ENCODE measurements around the gene FNIP2. TPM values are rescaled to one million over a fixed set of nuclear protein-coding genes. Genes with fewer than 3 reads are reported as not detected.

Gene FNIP2
- total and polyA plus RNA-seq, 10 of the 15 experiments (the other 5 are each of a cell fraction or from before 2014, with no cell fraction given) = 0.03 to 0.38 (median 0.15) TPM

GRCh38 chr4:158801677-158802076, 32.9 kb downstream of the FNIP2 start:
- no peak overlapping the region for H3K4me2 ChIP-seq (ENCODE audit: control insufficient read depth, insufficient read depth)
- POLR2A ChIA-PET = no interaction called here
- RAD21 ChIA-PET (ENCODE audit: unreplicated experiment) = interaction anchor here (1.0 to 3.1 kb wide), 2 partner anchors 9 to 13 kb away, joined by 3 to 10 read pairs; no protein-coding TSS in a partner anchor
- 51% methylated on average over 3 of the region's 3 CpGs for WGBS (ENCODE audit: insufficient coverage, insufficient replicate concordance, low lambda C conversion rate, missing lambda C conversion rate)
- no peak for FAIRE-seq
- no peak overlapping the region for H3K9ac ChIP-seq (ENCODE audit: control insufficient read depth, insufficient read depth, low read length)
- no peak for ATAC-seq
- SMC1A ChIA-PET (ENCODE audit: uncharacterized antibody, unreplicated experiment) = interaction anchor here (1.3 to 16.0 kb wide), 5 partner anchors 8 to 44 kb away, joined by 4 to 291 read pairs (median 18); no protein-coding TSS in a partner anchor
- TF ChIP-seq NFXL1 (IDR thresholded peaks at IDR 0.05; ENCODE audit: borderline replicate concordance) (no peak), MLLT1 (IDR thresholded peaks at IDR 0.05) (no peak), ASH2L (IDR thresholded peaks at IDR 0.05; ENCODE audit: borderline replicate concordance, low read depth) (no peak), MEF2B (IDR thresholded peaks at IDR 0.05; ENCODE audit: partially characterized antibody, poor library complexity, severe bottlenecking) (no peak), SREBF1 (IDR thresholded peaks at IDR 0.05; ENCODE audit: low read length) (no peak), RUNX3 (IDR thresholded peaks at IDR 0.05; ENCODE audit: low read length) (no peak), IRF5 (IDR thresholded peaks at IDR 0.05; ENCODE audit: borderline replicate concordance) (no peak), CHD1 (IDR thresholded peaks at IDR 0.05; ENCODE audit: low read depth, low read length) (no peak), REST (IDR thresholded peaks at IDR 0.05; ENCODE audit: low read depth, low read length) (no peak), ZBED1 (IDR thresholded peaks at IDR 0.05; ENCODE audit: borderline replicate concordance) (no peak), PKNOX1 (IDR thresholded peaks at IDR 0.05) (no peak)
- no peaks in the 10 kb centered on the region for H3K4me1 ChIP-seq (ENCODE audit: control insufficient read depth, insufficient read depth, low read length)
- in situ Hi-C loops (cut with MboI) = no loop called here
- H3K27ac ChIP-seq (ENCODE audit: control insufficient read depth, insufficient read depth) = no peak overlapping the region
- intact Hi-C loops (cut with micrococcal nuclease; ENCODE audit: unreplicated experiment) = no loop called here
- DNase-seq (ENCODE audit: low read depth, low spot score) = no peak
- no peaks in the 10 kb centered on the region for H3K27me3 ChIP-seq (replicated peaks in 1 of 2; ENCODE audit: control insufficient read depth in 2 of 2, insufficient read depth in 2 of 2, low read length in 1 of 2)
- H4K20me1 ChIP-seq (ENCODE audit: control insufficient read depth, insufficient read depth) = no peaks in the 10 kb centered on the region
- no peaks in the 10 kb centered on the region for H3K36me3 ChIP-seq (ENCODE audit: control insufficient read depth in 2 of 2, insufficient read depth in 2 of 2, low read length in 1 of 2)
- CTCF ChIA-PET = interaction anchor here (1.0 to 1.6 kb wide), 2 partner anchors 20 to 306 kb away, joined by 3 to 4 read pairs; no protein-coding TSS in a partner anchor
- no peaks in the 10 kb centered on the region; the same call in 1 of the 2 replicates for H3K79me2 ChIP-seq (ENCODE audit: control insufficient read depth, insufficient read depth, low read length)
- BruUV-seq (replicated peaks) = no TSS peak
- no peak overlapping the region for H2AFZ ChIP-seq (ENCODE audit: control insufficient read depth, low read depth, low read length)
- no peak overlapping the region for H3K4me3 ChIP-seq
- no peaks in the 10 kb centered on the region for H3K9me3 ChIP-seq (replicated peaks; ENCODE audit: control insufficient read depth, insufficient read depth, low read length)

All from GM12878 (cell line).